Measurements from ENCODE around the gene EHF.

The EHF gene

GRCh38 chr11:34696862-34697261 is 76.0 kb downstream of the EHF start:
- Histone ChIP-seq H3K4me1 (ENCODE audit: control insufficient read depth in 1 of 2, insufficient read depth in 1 of 2, low read depth in 1 of 2, low read length in 1 of 2) (no peaks in the 10 kb centered on the region), H3K36me3 (no peaks in the 10 kb centered on the region), H3K4me3 (ENCODE audit: low read depth in 1 of 2, low read length in 1 of 2) (no peak overlapping the region), H3K27ac (no peak overlapping the region), H3K9me3 (no peaks in the 10 kb centered on the region), H3K27me3 (no peaks in the 10 kb centered on the region)
- TF ChIP-seq CTCF (IDR thresholded peaks at IDR 0.05) = no peak

DNA sequence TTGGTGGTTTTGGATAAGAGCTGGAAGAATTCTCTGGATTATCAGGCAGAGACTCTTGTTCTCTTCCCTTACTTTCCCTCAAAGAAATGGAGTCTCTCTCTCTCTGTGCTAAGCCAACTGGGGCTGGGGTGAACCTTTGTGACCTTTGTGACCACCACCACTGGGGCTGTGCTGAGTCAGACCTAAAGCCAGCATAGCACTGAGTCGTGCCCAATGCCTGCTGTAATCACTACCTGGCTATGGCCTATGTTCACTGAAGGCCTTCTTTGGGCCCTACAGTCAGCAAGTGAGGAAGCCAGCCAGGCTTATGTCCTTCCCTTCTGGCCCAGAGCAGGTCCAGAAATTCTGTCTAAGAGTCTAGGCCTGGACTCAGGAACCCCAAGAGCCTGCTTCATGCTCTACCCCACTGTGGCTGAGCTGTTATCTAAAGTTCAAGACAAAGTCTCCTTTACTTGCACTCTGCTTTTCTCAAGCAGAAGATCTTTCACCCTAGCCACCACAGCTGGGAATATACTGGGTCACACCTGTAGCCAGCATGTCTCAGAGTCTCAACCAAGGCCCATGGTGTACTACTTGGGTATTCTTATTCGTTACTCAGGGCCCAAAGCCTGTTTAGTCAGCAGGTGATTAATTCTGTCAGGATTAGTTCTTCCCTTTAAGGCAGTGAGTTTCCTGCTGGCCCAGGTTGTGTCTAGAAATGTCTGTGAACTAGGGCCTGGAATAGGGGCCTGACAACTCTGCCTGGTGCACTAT is 86.0 kb downstream of the EHF start:
- H3K36me3 ChIP-seq = no peaks in the 10 kb centered on the region
- H3K9me3 ChIP-seq = peaks cover 8% of the 10 kb centered on the region
- no peak overlapping the region for H3K27ac ChIP-seq
- H3K4me3 ChIP-seq (ENCODE audit: low read depth in 1 of 2, low read length in 1 of 2) = no peak overlapping the region
- no peaks in the 10 kb centered on the region for H3K27me3 ChIP-seq
- H3K4me1 ChIP-seq (ENCODE audit: control insufficient read depth in 1 of 2, insufficient read depth in 1 of 2, low read depth in 1 of 2, low read length in 1 of 2) = peaks cover 6 to 13% of the 10 kb centered on the region in 2 experiments
- TF ChIP-seq CTCF (IDR thresholded peaks at IDR 0.05) = no peak

DNA sequence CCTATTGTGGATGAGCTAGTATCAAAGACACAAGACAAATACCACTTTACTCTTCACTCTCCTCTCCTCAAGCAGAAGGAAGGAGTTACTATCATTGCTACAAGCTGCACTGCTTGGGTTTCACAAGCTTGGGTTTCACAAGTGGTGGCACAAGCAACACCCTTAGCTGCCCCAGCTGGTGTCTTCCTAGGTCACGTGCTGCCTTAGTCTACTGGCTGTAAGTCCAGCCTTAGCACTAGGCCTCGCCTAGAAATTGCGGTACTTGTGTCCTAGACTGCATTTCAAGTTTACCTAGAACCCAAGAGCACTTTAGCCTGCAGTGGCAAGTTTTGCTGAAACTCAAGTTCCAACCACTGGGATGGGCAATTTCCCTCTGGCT is 86.6 kb downstream of the EHF start:
- Histone ChIP-seq H3K36me3 (no peaks in the 10 kb centered on the region), H3K4me3 (ENCODE audit: low read depth in 1 of 2, low read length in 1 of 2) (no peak overlapping the region), H3K27me3 (no peaks in the 10 kb centered on the region), H3K4me1 (ENCODE audit: control insufficient read depth in 1 of 2, insufficient read depth in 1 of 2, low read depth in 1 of 2, low read length in 1 of 2) (peaks cover 6 to 13% of the 10 kb centered on the region in 2 experiments), H3K27ac (no peak overlapping the region), H3K9me3 (peaks cover 8% of the 10 kb centered on the region)
- TF ChIP-seq CTCF (IDR thresholded peaks at IDR 0.05) = no peak

Data from neutrophil (primary cell).